Measurements from ENCODE around the gene GNAS-AS1. TPM values are rescaled to one million over a fixed set of nuclear protein-coding genes. Genes with fewer than 3 reads are reported as not detected.
"Not testable (repeated sequence)": the region's sequence is repeated elsewhere in the genome, so short reads cannot be mapped to it uniquely, and the experiment has no call there.

GNAS-AS1 gene
- total and polyA plus RNA-seq, 2 donors from 2014 or later, result 0.37 to 0.88 TPM

- H3K9me3 ChIP-seq (ENCODE audit: control insufficient read depth in 2 of 3, insufficient read depth in 1 of 3, low read length in 3 of 3), result no peaks in the 10 kb centered on the region
- H3K4me1 ChIP-seq (ENCODE audit: control insufficient read depth in 2 of 3, insufficient read depth in 2 of 3, low read depth in 1 of 3, low read length in 3 of 3), result peaks cover 0 to 3% (median 0%) of the 10 kb centered on the region in 3 donors
- FAIRE-seq (no peak), DNase-seq (no peak)
- H3K4me3 ChIP-seq (ENCODE audit: low read length in 3 of 3), result no peak overlapping the region
- H3K27ac ChIP-seq (ENCODE audit: low read depth in 2 of 2, low read length in 2 of 2), result no peak overlapping the region
- no peak for TF ChIP-seq CTCF (IDR thresholded peaks at IDR 0.05; ENCODE audit: borderline replicate concordance, extremely low read depth, insufficient read depth)
- no peaks in the 10 kb centered on the region for H3K36me3 ChIP-seq (ENCODE audit: control insufficient read depth in 2 of 3, insufficient read depth in 3 of 3, low read length in 3 of 3)
- no peak overlapping the region for H3K9ac ChIP-seq (ENCODE audit: low read length in 3 of 3)
- intact Hi-C loops (cut with DNase I), result no loop called here
- H3K27me3 ChIP-seq (ENCODE audit: control insufficient read depth, insufficient read depth, low read length), result no peaks in the 10 kb centered on the region
These were observed 15.5 kb downstream of the GNAS-AS1 start for GRCh38 chr20:58835231-58835630.

GRCh38 chr20:58833921-58834320, 16.8 kb downstream of the GNAS-AS1 start:
- Histone ChIP-seq H3K4me3 (ENCODE audit: low read length in 3 of 3) (no peak overlapping the region), H3K9me3 (ENCODE audit: control insufficient read depth in 2 of 3, insufficient read depth in 1 of 3, low read length in 3 of 3) (no peaks in the 10 kb centered on the region), H3K27ac (ENCODE audit: low read depth in 2 of 2, low read length in 2 of 2) (no peak overlapping the region), H3K27me3 (ENCODE audit: control insufficient read depth, insufficient read depth, low read length) (no peaks in the 10 kb centered on the region), H3K36me3 (ENCODE audit: control insufficient read depth in 2 of 3, insufficient read depth in 3 of 3, low read length in 3 of 3) (no peaks in the 10 kb centered on the region), H3K9ac (ENCODE audit: low read length in 3 of 3) (no peak overlapping the region), H3K4me1 (ENCODE audit: control insufficient read depth in 2 of 3, insufficient read depth in 2 of 3, low read depth in 1 of 3, low read length in 3 of 3) (no peaks in the 10 kb centered on the region)
- FAIRE-seq (no peak), DNase-seq (no peak)
- intact Hi-C loops (cut with DNase I), result no loop called here
- TF ChIP-seq CTCF (IDR thresholded peaks at IDR 0.05; ENCODE audit: borderline replicate concordance, extremely low read depth, insufficient read depth), result no peak

- Histone ChIP-seq H3K9ac (ENCODE audit: low read length in 3 of 3) (no peak overlapping the region), H3K4me3 (ENCODE audit: low read length in 3 of 3) (no peak overlapping the region), H3K36me3 (ENCODE audit: control insufficient read depth in 2 of 3, insufficient read depth in 3 of 3, low read length in 3 of 3) (no peaks in the 10 kb centered on the region), H3K27ac (ENCODE audit: low read depth in 2 of 2, low read length in 2 of 2) (no peak overlapping the region), H3K4me1 (ENCODE audit: control insufficient read depth in 2 of 3, insufficient read depth in 2 of 3, low read depth in 1 of 3, low read length in 3 of 3) (no peaks in the 10 kb centered on the region), H3K9me3 (ENCODE audit: control insufficient read depth in 2 of 3, insufficient read depth in 1 of 3, low read length in 3 of 3) (no peaks in the 10 kb centered on the region), H3K27me3 (ENCODE audit: control insufficient read depth, insufficient read depth, low read length) (no peaks in the 10 kb centered on the region)
- DNase-seq, result no peak
- FAIRE-seq, result no peak
- TF ChIP-seq CTCF (IDR thresholded peaks at IDR 0.05; ENCODE audit: borderline replicate concordance, extremely low read depth, insufficient read depth), result no peak
- intact Hi-C loops (cut with DNase I), result no loop called here
These were observed 18.2 kb downstream of the GNAS-AS1 start for GRCh38 chr20:58832457-58832856.

GRCh38 chr20:58829531-58829941, 21.2 kb downstream of the GNAS-AS1 start:
- Histone ChIP-seq H3K36me3 (ENCODE audit: control insufficient read depth in 2 of 3, insufficient read depth in 3 of 3, low read length in 3 of 3) (no peaks in the 10 kb centered on the region), H3K27ac (ENCODE audit: low read depth in 2 of 2, low read length in 2 of 2) (no peak overlapping the region), H3K27me3 (ENCODE audit: control insufficient read depth, insufficient read depth, low read length) (no peaks in the 10 kb centered on the region), H3K4me3 (ENCODE audit: low read length in 3 of 3) (no peak overlapping the region), H3K9me3 (ENCODE audit: control insufficient read depth in 2 of 3, insufficient read depth in 1 of 3, low read length in 3 of 3) (no peaks in the 10 kb centered on the region), H3K4me1 (ENCODE audit: control insufficient read depth in 2 of 3, insufficient read depth in 2 of 3, low read depth in 1 of 3, low read length in 3 of 3) (no peaks in the 10 kb centered on the region), H3K9ac (ENCODE audit: low read length in 3 of 3) (no peak overlapping the region)
- no peak for FAIRE-seq
- intact Hi-C loops (cut with DNase I), result no loop called here
- DNase-seq, result no peak
- no peak for TF ChIP-seq CTCF (IDR thresholded peaks at IDR 0.05; ENCODE audit: borderline replicate concordance, extremely low read depth, insufficient read depth)

GRCh38 chr20:58828804-58829203, 21.9 kb downstream of the GNAS-AS1 start:
- H3K36me3 ChIP-seq (ENCODE audit: control insufficient read depth in 2 of 3, insufficient read depth in 3 of 3, low read length in 3 of 3); DNase-seq; H3K9me3 ChIP-seq (ENCODE audit: control insufficient read depth in 2 of 3, insufficient read depth in 1 of 3, low read length in 3 of 3); H3K9ac ChIP-seq (ENCODE audit: low read length in 3 of 3); FAIRE-seq; H3K4me3 ChIP-seq (ENCODE audit: low read length in 3 of 3); H3K27me3 ChIP-seq (ENCODE audit: control insufficient read depth, insufficient read depth, low read length); H3K4me1 ChIP-seq (ENCODE audit: control insufficient read depth in 2 of 3, insufficient read depth in 2 of 3, low read depth in 1 of 3, low read length in 3 of 3); intact Hi-C loops (cut with DNase I); H3K27ac ChIP-seq (ENCODE audit: low read depth in 2 of 2, low read length in 2 of 2): not testable (repeated sequence)

All from kidney (tissue), 14 donors.